ENCODE measurements around the gene HNRNPA2B1. TPM values are rescaled to one million over a fixed set of nuclear protein-coding genes. Genes with fewer than 3 reads are reported as not detected.

The HNRNPA2B1 gene
- total and polyA plus RNA-seq, 2 donors (not counting 1 experiment from before 2014, with no cell fraction given): 167 to 524 TPM

DNA sequence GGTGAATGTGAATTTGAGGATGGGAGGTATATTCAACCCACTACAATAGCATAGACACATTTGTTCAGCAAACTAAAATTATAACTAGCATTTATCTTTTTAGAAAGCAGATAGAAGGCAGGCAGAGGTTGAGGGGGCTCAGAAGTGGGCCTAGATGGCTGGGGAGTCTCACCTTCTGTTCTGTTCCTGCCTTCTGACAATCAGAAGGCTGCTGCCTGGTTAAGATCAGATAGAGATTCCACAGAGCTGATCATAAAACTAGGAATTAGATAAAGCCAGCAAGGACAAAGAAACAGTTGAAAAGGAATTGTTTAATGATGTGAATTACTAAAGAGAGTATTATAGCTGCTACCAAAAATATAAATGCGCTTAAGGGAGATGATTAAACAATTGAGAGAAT is 60.2 kb downstream of the HNRNPA2B1 start:
- peaks cover 1% of the 10 kb centered on the region for H3K9me3 Mint-ChIP-seq (ENCODE audit: insufficient read depth)
- intact Hi-C loops (cut with micrococcal nuclease): no loop called here
- Histone ChIP-seq H3K4me2 (replicated peaks; ENCODE audit: low read depth, low read length, poor library complexity, severe bottlenecking) (no peak overlapping the region), H3K27me3 (replicated peaks in 1 of 4; ENCODE audit: control extremely low read depth in 1 of 4, control insufficient read depth in 3 of 4, insufficient read depth in 4 of 4, low read length in 3 of 4) (peaks cover 0 to 10% (median 0%) of the 10 kb centered on the region in 4 experiments), H2AFZ (ENCODE audit: insufficient read depth, low read depth, low read length, poor library complexity, severe bottlenecking) (no peak overlapping the region), H3K4me1 (ENCODE audit: control insufficient read depth in 2 of 2, insufficient read depth in 2 of 2, low read length in 2 of 2) (no peaks in the 10 kb centered on the region), H3K27ac (ENCODE audit: low read length in 2 of 2) (no peak overlapping the region), H3K79me2 (ENCODE audit: control insufficient read depth, insufficient read depth, low read length) (no peaks in the 10 kb centered on the region), H4K20me1 (ENCODE audit: control insufficient read depth, insufficient read depth, low read length, poor library complexity, severe bottlenecking) (no peaks in the 10 kb centered on the region), H3K9ac (ENCODE audit: low read length) (no peak overlapping the region), H3K9me3 (ENCODE audit: control extremely low read depth in 1 of 3, control insufficient read depth in 2 of 3, insufficient read depth in 1 of 3, low read length in 2 of 3) (no peaks in the 10 kb centered on the region), H3K36me3 (replicated peaks in 1 of 2; ENCODE audit: control extremely low read depth in 1 of 2, control insufficient read depth in 1 of 2, extremely low read depth in 1 of 2, insufficient read depth in 2 of 2, low read length in 1 of 2) (no peaks in the 10 kb centered on the region), H3K4me3 (ENCODE audit: control extremely low read depth in 1 of 5, extremely low read depth in 1 of 5, insufficient read depth in 1 of 5, low read depth in 2 of 5, low read length in 4 of 5) (no peak overlapping the region)
- TF ChIP-seq EZH2 (IDR thresholded peaks at IDR 0.05; ENCODE audit: borderline replicate concordance, insufficient read depth, low read depth, low read length, poor library complexity, severe bottlenecking): no peak
- TF ChIP-seq, protein P1, sequence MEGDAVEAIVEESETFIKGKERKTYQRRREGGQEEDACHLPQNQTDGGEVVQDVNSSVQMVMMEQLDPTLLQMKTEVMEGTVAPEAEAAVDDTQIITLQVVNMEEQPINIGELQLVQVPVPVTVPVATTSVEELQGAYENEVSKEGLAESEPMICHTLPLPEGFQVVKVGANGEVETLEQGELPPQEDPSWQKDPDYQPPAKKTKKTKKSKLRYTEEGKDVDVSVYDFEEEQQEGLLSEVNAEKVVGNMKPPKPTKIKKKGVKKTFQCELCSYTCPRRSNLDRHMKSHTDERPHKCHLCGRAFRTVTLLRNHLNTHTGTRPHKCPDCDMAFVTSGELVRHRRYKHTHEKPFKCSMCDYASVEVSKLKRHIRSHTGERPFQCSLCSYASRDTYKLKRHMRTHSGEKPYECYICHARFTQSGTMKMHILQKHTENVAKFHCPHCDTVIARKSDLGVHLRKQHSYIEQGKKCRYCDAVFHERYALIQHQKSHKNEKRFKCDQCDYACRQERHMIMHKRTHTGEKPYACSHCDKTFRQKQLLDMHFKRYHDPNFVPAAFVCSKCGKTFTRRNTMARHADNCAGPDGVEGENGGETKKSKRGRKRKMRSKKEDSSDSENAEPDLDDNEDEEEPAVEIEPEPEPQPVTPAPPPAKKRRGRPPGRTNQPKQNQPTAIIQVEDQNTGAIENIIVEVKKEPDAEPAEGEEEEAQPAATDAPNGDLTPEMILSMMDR (IDR thresholded peaks at IDR 0.05): no peak
- no peaks in the 10 kb centered on the region for H3K4me1 Mint-ChIP-seq
- WGBS (ENCODE audit: insufficient coverage): no CpG with 5 or more reads among the region's 1 CpG
- no peak overlapping the region for H3K27ac Mint-ChIP-seq
- no peak for DNase-seq
- no peak overlapping the region for H3K4me3 Mint-ChIP-seq
- POLR2A ChIA-PET: no interaction called here
- no peak for ATAC-seq (ENCODE audit: low read depth)
- peaks cover 13% of the 10 kb centered on the region for H3K27me3 Mint-ChIP-seq
- CTCF ChIA-PET: no interaction called here

Other genes with a start within 250 kb of the HNRNPA2B1 start
- 1.6 and 4.5 TPM in 2 replicates for gene NFE2L3, start 48.5 kb downstream of the HNRNPA2B1 start, total RNA-seq
- gene NFE2L3, start 48.5 kb downstream of the HNRNPA2B1 start, polyA plus RNA-seq: 0.46 and 1.4 TPM in 2 replicates
- gene CBX3, start 999 bp upstream of the HNRNPA2B1 start, total RNA-seq: 126 and 133 TPM in 2 replicates
- 43.9 and 67.9 TPM in 2 replicates for gene CBX3, start 999 bp upstream of the HNRNPA2B1 start, polyA plus RNA-seq
- gene SNX10, start 91.1 kb upstream of the HNRNPA2B1 start, total RNA-seq: 26.5 and 33.6 TPM in 2 replicates
- 29.2 and 35.5 TPM in 2 replicates for gene SNX10, start 91.1 kb upstream of the HNRNPA2B1 start, polyA plus RNA-seq

Data from B cell (primary cell).